ENCODE results near the gene TRPC4AP.
A peak's percentile ranks its signal among the peaks of the same experiment; 100 is the strongest.
"Not testable (repeated sequence)": the region's sequence is repeated elsewhere in the genome, so short reads cannot be mapped to it uniquely, and the experiment has no call there.

TRPC4AP gene

GRCh38 chr20:35087355-35087754 is 5.3 kb downstream of the TRPC4AP start:
- Histone ChIP-seq H3K27ac (peak overlapping the region; percentile 63), H3K36me3 (peaks cover 9% of the 10 kb centered on the region), H3K27me3 (no peaks in the 10 kb centered on the region), H3K4me1 (ENCODE audit: control insufficient read depth in 1 of 2, insufficient read depth in 1 of 2, low read depth in 1 of 2, low read length in 1 of 2) (peaks cover 58 to 59% of the 10 kb centered on the region in 2 experiments), H3K4me3 (ENCODE audit: low read depth in 1 of 2, low read length in 1 of 2) (no peak overlapping the region), H3K9me3 (no peaks in the 10 kb centered on the region)
- TF ChIP-seq CTCF (IDR thresholded peaks at IDR 0.05), result no peak

- Histone ChIP-seq H3K27ac (peak overlapping the region; percentile 30), H3K4me1 (ENCODE audit: control insufficient read depth in 1 of 2, insufficient read depth in 1 of 2, low read depth in 1 of 2, low read length in 1 of 2) (peaks cover 44 to 47% of the 10 kb centered on the region in 2 experiments), H3K4me3 (ENCODE audit: low read depth in 1 of 2, low read length in 1 of 2) (no peak overlapping the region), H3K9me3 (no peaks in the 10 kb centered on the region), H3K27me3 (no peaks in the 10 kb centered on the region), H3K36me3 (peaks cover 9% of the 10 kb centered on the region)
- no peak for TF ChIP-seq CTCF (IDR thresholded peaks at IDR 0.05)
Measured at GRCh38 chr20:35085477-35086225, 7.0 kb downstream of the TRPC4AP start.

GRCh38 chr20:35084998-35085397 is 7.6 kb downstream of the TRPC4AP start:
- H3K4me1 ChIP-seq (ENCODE audit: control insufficient read depth in 1 of 2, insufficient read depth in 1 of 2, low read depth in 1 of 2, low read length in 1 of 2), result peaks cover 38 to 42% of the 10 kb centered on the region in 2 experiments
- TF ChIP-seq CTCF (IDR thresholded peaks at IDR 0.05), result no peak
- H3K4me3 ChIP-seq (ENCODE audit: low read depth in 1 of 2, low read length in 1 of 2), result no peak overlapping the region
- H3K27me3 ChIP-seq, result no peaks in the 10 kb centered on the region
- peaks cover 9% of the 10 kb centered on the region for H3K36me3 ChIP-seq
- H3K9me3 ChIP-seq, result no peaks in the 10 kb centered on the region
- H3K27ac ChIP-seq, result peak overlapping the region; percentile 3

GRCh38 chr20:35080348-35080642 is 12.3 kb downstream of the TRPC4AP start:
- H3K4me1 ChIP-seq (ENCODE audit: control insufficient read depth in 1 of 2, insufficient read depth in 1 of 2, low read depth in 1 of 2, low read length in 1 of 2); H3K27ac ChIP-seq; H3K9me3 ChIP-seq; H3K4me3 ChIP-seq (ENCODE audit: low read depth in 1 of 2, low read length in 1 of 2); H3K27me3 ChIP-seq: not testable (repeated sequence)
- H3K36me3 ChIP-seq, result peaks cover 23% of the 10 kb centered on the region

- TF ChIP-seq CTCF (IDR thresholded peaks at IDR 0.05), result no peak
- H3K27me3 ChIP-seq, result no peaks in the 10 kb centered on the region
- peaks cover 23% of the 10 kb centered on the region for H3K36me3 ChIP-seq
- H3K4me1 ChIP-seq (ENCODE audit: control insufficient read depth in 1 of 2, insufficient read depth in 1 of 2, low read depth in 1 of 2, low read length in 1 of 2), result no peaks in the 10 kb centered on the region
- no peak overlapping the region for H3K4me3 ChIP-seq (ENCODE audit: low read depth in 1 of 2, low read length in 1 of 2)
- H3K27ac ChIP-seq, result no peak overlapping the region
- no peaks in the 10 kb centered on the region for H3K9me3 ChIP-seq
Measured at GRCh38 chr20:35079472-35080347, 12.9 kb downstream of the TRPC4AP start.

GRCh38 chr20:35077872-35078271 is 14.7 kb downstream of the TRPC4AP start:
- no peak overlapping the region for H3K27ac ChIP-seq

More at GRCh38 chr20:35077872-35078271, 14.7 kb downstream of the TRPC4AP start:
- no peaks in the 10 kb centered on the region for H3K27me3 ChIP-seq
- H3K4me1 ChIP-seq (ENCODE audit: control insufficient read depth in 1 of 2, insufficient read depth in 1 of 2, low read depth in 1 of 2, low read length in 1 of 2), result no peaks in the 10 kb centered on the region
- TF ChIP-seq CTCF (IDR thresholded peaks at IDR 0.05), result no peak
- no peak overlapping the region for H3K4me3 ChIP-seq (ENCODE audit: low read depth in 1 of 2, low read length in 1 of 2)
- H3K9me3 ChIP-seq, result no peaks in the 10 kb centered on the region
- H3K36me3 ChIP-seq, result peaks cover 23% of the 10 kb centered on the region
